Right lobe of liver (tissue), 4 donors: ENCODE measurements around the gene TPPP3.

Source experiments
- POLR2A ChIP-seq: fragments of 450-650 bp; IDR thresholded peaks from one replicate; pipeline ENCODE4 v1.6.1; 2017; ENCODE audit warnings: antibody characterized with exemption, mild to moderate bottlenecking
- TF ChIP-seq, protein P1 (sequence below), 4 donors: fragments of 200-600 bp in 3 of 4; fragments of 450-650 bp in 1 of 4; IDR thresholded peaks; one replicate each; pipeline versions ENCODE4 v1.5.1 to v1.8.0; 2016 to 2022; ENCODE audit warnings: antibody characterized with exemption in 4 of 4, mild to moderate bottlenecking in 2 of 4
- donor health status: DM: no; HTN: no; CAD: no.
- donor health status: DM: no; HTN: no; CAD: no.
- donor health status: DM: no; HTN: yes; CAD: no.

DNA sequence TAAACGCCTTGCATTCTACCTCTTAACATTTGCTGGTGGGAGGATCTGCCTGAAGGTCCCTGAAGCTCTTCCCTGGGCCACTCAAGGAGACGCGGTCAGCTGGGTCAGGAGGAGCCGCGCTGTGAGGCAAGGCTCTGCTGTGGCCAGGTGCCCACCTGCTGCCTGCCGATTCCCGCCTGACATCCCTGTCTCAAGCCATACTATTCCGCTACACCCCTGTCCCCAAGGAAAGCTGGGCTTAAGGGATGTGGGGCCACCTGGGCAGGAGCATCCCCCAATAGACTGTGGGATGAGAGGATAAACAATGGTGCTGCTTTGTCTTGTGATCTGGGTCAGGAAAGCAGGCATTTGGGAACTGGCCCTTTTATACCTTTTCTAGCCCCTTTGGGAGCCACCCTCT lies 5.1 kb downstream of the TPPP3 start:
- TF ChIP-seq, protein P1, sequence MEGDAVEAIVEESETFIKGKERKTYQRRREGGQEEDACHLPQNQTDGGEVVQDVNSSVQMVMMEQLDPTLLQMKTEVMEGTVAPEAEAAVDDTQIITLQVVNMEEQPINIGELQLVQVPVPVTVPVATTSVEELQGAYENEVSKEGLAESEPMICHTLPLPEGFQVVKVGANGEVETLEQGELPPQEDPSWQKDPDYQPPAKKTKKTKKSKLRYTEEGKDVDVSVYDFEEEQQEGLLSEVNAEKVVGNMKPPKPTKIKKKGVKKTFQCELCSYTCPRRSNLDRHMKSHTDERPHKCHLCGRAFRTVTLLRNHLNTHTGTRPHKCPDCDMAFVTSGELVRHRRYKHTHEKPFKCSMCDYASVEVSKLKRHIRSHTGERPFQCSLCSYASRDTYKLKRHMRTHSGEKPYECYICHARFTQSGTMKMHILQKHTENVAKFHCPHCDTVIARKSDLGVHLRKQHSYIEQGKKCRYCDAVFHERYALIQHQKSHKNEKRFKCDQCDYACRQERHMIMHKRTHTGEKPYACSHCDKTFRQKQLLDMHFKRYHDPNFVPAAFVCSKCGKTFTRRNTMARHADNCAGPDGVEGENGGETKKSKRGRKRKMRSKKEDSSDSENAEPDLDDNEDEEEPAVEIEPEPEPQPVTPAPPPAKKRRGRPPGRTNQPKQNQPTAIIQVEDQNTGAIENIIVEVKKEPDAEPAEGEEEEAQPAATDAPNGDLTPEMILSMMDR (IDR thresholded peaks at IDR 0.05) = no peak
- no peak for TF ChIP-seq POLR2A
